HG03460 (cell line): ENCODE results near the gene LAMTOR2.
"Not testable (repeated sequence)": the region's sequence is repeated elsewhere in the genome, so short reads cannot be mapped to it uniquely, and the experiment has no call there.

ENCODE experiments used
- ATAC-seq: cut with Tn5 transposase; IDR thresholded peaks from one replicate; pipeline ENCODE4 v1.9.1; 2021; ENCODE audit not compliant: unreplicated experiment

LAMTOR2 gene

GRCh38 chr1:156054500-156055280 is at the start of gene LAMTOR2:
Gene LAMTOR2, plus strand, starts transcription at chr1:156054782. Its CDS starts 108 bp downstream, at chr1:156054890.
- peak; percentile 63 for ATAC-seq

GRCh38 chr1:156004843-156005584 is 49.6 kb upstream of the LAMTOR2 start:
- ATAC-seq, result no peak

- no peak for ATAC-seq
These were observed 47.8 kb upstream of the LAMTOR2 start for GRCh38 chr1:156006666-156007376.

- ATAC-seq, result no peak
These were observed 45.2 kb upstream of the LAMTOR2 start for GRCh38 chr1:156009404-156009803.

- ATAC-seq, result peak; percentile 78
These were observed 42.3 kb upstream of the LAMTOR2 start for GRCh38 chr1:156012051-156012817.

- ATAC-seq, result no peak
These were observed 39.8 kb upstream of the LAMTOR2 start for GRCh38 chr1:156014829-156015228.

- ATAC-seq, result no peak
These were observed 34.7 kb upstream of the LAMTOR2 start for GRCh38 chr1:156019946-156020292.

GRCh38 chr1:156020293-156021092 is 34.1 kb upstream of the LAMTOR2 start, which contains the start of gene SSR2:
Gene SSR2, minus strand, starts transcription at chr1:156020951. Its CDS starts 784 bp downstream, at chr1:156020167.
- peak; percentile 97 for ATAC-seq

GRCh38 chr1:156021093-156021428 is 33.5 kb upstream of the LAMTOR2 start:
- ATAC-seq, result no peak

- ATAC-seq, result no peak
These were observed 32.6 kb upstream of the LAMTOR2 start for GRCh38 chr1:156021954-156022353.

- no peak for ATAC-seq
These were observed 29.8 kb upstream of the LAMTOR2 start for GRCh38 chr1:156024801-156025200.

- ATAC-seq, result no peak
These were observed 28.7 kb upstream of the LAMTOR2 start for GRCh38 chr1:156025876-156026275.

GRCh38 chr1:156026588-156026987 is 28.0 kb upstream of the LAMTOR2 start:
- ATAC-seq, result no peak

- ATAC-seq, result no peak
These were observed 21.6 kb upstream of the LAMTOR2 start for GRCh38 chr1:156033011-156033410.

GRCh38 chr1:156034991-156035390 is 19.6 kb upstream of the LAMTOR2 start:
- not testable (repeated sequence) for ATAC-seq

- ATAC-seq, result no peak
These were observed 11.8 kb upstream of the LAMTOR2 start for GRCh38 chr1:156042828-156043227.

GRCh38 chr1:156045076-156045475 is 9.5 kb upstream of the LAMTOR2 start:
- no peak for ATAC-seq

- ATAC-seq, result no peak
These were observed 5.8 kb upstream of the LAMTOR2 start for GRCh38 chr1:156048663-156049258.

- ATAC-seq, result no peak
These were observed 4.2 kb upstream of the LAMTOR2 start for GRCh38 chr1:156050376-156050775.
